Progenitor cell of endocrine pancreas (in vitro differentiated cells): ENCODE data around the gene FOLR2. TPM values are rescaled to one million over a fixed set of nuclear protein-coding genes. Genes with fewer than 3 reads are reported as not detected.

Experiments used
- DNase-seq: peaks from one replicate; pipeline ENCODE4 v3.0.0; 2021; ENCODE audit warnings: low spot score; ENCODE audit not compliant: unreplicated experiment
- H3K27ac Mint-ChIP-seq: 2 replicates; pipeline ENCODE4 v1.8.0; 2021; ENCODE audit warnings: mild to moderate bottlenecking, moderate library complexity, mixed read lengths
- H3K27me3 Mint-ChIP-seq: 2 replicates; pipeline ENCODE4 v1.8.0; 2021; ENCODE audit warnings: mixed read lengths
- H3K36me3 Mint-ChIP-seq: 2 replicates; pipeline ENCODE4 v1.8.0; 2022; ENCODE audit warnings: mixed read lengths; ENCODE audit not compliant: insufficient read depth
- H3K4me1 Mint-ChIP-seq: 2 replicates; pipeline ENCODE4 v1.8.0; 2021; ENCODE audit warnings: low read depth, mixed read lengths
- H3K4me3 Mint-ChIP-seq: 2 replicates; pipeline ENCODE4 v1.8.0; 2021; ENCODE audit warnings: low read depth, mild to moderate bottlenecking, moderate library complexity, mixed read lengths
- H3K9me3 Mint-ChIP-seq: 2 replicates; pipeline ENCODE4 v1.8.0; 2021; ENCODE audit warnings: low read depth, mixed read lengths
- total RNA-seq: library from RNA; stranded (reverse); gene quantifications from 2 replicates; pipeline ENCODE4 v1.2.1, GENCODE V29; 2021
- TF ChIP-seq, protein P1 (sequence below): fragments of 200-600 bp; sonication (generic); IDR thresholded peaks from one replicate; pipeline ENCODE4 v1.5.0; 2021; ENCODE audit warnings: antibody characterized with exemption, mild to moderate bottlenecking; ENCODE audit not compliant: unreplicated experiment

The FOLR2 gene
- total RNA-seq, 1 donor from 2014 or later: not detected

DNA sequence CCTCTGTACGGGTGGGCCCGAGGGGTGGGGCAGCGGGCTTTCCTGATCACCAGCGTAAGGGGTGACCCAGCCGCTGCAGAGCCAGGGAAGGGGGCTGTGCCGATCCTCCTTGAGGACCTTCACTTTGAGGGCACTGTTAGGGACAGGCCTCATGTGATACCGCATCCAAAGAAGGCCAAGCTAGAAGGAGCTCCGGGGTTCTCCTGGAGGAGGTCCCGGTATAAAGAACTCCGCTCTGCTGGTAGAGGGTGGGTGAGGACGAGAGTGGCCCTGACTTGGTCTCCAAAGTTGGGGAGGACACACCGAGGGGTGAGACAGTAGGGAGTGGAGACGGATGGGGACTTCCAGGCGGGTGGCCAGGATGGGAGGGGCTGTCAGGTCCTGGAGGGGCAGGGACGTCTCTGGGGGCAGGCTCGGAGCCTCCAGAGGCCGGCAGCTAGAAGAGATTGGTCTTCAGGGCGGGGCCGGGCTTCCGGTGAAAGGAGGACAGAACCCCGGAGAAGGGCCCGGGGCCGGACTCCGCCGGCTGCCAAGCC is 22.8 kb downstream of the FOLR2 start:
- Mint-ChIP-seq H3K27me3 (peaks cover 47% of the 10 kb centered on the region), H3K9me3 (no peaks in the 10 kb centered on the region), H3K36me3 (peaks cover 15% of the 10 kb centered on the region), H3K27ac (no peak overlapping the region), H3K4me3 (peak overlapping the region; percentile 64), H3K4me1 (peaks cover 9% of the 10 kb centered on the region)
- TF ChIP-seq, protein P1, sequence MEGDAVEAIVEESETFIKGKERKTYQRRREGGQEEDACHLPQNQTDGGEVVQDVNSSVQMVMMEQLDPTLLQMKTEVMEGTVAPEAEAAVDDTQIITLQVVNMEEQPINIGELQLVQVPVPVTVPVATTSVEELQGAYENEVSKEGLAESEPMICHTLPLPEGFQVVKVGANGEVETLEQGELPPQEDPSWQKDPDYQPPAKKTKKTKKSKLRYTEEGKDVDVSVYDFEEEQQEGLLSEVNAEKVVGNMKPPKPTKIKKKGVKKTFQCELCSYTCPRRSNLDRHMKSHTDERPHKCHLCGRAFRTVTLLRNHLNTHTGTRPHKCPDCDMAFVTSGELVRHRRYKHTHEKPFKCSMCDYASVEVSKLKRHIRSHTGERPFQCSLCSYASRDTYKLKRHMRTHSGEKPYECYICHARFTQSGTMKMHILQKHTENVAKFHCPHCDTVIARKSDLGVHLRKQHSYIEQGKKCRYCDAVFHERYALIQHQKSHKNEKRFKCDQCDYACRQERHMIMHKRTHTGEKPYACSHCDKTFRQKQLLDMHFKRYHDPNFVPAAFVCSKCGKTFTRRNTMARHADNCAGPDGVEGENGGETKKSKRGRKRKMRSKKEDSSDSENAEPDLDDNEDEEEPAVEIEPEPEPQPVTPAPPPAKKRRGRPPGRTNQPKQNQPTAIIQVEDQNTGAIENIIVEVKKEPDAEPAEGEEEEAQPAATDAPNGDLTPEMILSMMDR: no peak
- DNase-seq: no peak

DNA sequence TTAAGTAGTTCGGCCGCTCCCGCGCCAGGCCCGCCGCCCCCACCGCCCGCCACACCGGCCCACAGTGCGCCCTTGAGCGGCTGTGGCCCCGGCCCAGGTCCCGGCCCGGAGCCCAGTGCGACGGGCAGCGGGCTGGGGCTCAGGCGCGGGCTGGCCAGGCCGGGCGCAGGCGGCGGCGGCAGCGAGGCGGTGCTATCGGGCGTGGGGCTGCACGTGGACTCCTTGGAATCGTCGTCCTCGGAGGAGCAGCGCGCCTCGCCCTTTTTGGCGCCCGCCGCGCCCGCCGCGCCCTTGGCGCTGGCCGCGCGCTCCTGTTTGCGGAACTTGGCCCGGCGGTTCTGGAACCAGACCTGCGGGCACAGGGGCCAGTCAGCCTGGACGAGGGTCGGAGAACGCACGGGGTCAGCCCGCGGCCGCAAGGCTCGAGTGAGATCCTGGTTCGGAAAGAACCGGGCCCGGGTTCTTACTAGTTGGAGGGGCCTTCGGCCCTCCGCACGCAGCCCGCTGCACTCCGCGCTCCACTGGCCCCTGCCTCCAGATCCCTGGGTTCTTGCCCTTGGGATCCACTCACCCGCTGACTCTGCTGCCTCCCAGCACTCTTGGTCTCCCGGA is 23.4 kb downstream of the FOLR2 start:
- peaks cover 14% of the 10 kb centered on the region for H3K4me1 Mint-ChIP-seq
- no peak for DNase-seq

DNA sequence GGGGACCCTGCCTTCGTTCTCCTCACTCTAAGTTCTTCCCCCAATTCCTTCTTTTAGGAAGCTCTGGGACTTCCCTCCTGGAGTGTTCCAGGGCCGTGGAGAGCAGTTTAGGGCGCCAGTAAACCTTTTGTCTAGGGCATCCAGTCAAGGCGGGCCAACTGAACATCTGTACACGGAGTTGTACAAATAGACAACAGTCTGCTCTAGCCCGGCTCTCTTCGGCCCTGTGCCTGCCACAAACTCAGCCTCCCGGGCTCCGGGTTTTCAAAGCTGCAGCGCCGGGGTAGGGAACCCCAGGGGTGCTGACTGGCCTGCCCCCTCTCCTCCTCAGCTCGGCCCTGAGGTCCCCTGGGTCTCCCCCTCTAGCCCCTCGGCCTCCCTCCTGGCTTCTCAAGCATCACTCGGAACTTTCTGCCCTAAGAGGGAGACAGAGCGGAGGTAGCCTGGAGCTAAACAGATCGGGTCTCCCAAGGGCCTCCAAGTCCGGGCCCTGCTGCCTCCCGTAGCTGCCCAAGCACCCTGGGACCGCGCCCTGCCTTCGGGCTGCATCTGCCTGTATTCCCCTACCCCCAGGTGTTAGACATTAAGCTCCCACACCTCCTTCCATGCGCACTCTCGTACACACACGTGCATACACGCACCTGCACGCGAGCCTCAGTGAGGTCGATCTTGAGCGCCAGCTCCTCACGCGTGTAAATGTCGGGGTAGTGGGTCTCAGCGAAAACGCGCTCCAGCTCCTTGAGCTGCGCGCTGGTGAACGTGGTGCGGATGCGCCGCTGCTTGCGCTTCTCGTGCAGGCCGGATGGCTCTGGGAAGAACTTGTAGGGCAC is 24.1 kb downstream of the FOLR2 start:
- DNase-seq: no peak
- TF ChIP-seq, protein P1: no peak
- H3K9me3 Mint-ChIP-seq: no peaks in the 10 kb centered on the region
- peak overlapping the region; percentile 66 for H3K4me3 Mint-ChIP-seq
- H3K36me3 Mint-ChIP-seq: peaks cover 11% of the 10 kb centered on the region
- peaks cover 47% of the 10 kb centered on the region for H3K27me3 Mint-ChIP-seq
- H3K4me1 Mint-ChIP-seq: peaks cover 14% of the 10 kb centered on the region
- H3K27ac Mint-ChIP-seq: no peak overlapping the region

More for the DNA sequence above, 23.4 kb downstream of the FOLR2 start:
- H3K27ac Mint-ChIP-seq: no peak overlapping the region
- peaks cover 11% of the 10 kb centered on the region for H3K36me3 Mint-ChIP-seq
- TF ChIP-seq, protein P1: no peak
- no peaks in the 10 kb centered on the region for H3K9me3 Mint-ChIP-seq
- peak overlapping the region; percentile 66 for H3K4me3 Mint-ChIP-seq
- peaks cover 47% of the 10 kb centered on the region for H3K27me3 Mint-ChIP-seq

DNA sequence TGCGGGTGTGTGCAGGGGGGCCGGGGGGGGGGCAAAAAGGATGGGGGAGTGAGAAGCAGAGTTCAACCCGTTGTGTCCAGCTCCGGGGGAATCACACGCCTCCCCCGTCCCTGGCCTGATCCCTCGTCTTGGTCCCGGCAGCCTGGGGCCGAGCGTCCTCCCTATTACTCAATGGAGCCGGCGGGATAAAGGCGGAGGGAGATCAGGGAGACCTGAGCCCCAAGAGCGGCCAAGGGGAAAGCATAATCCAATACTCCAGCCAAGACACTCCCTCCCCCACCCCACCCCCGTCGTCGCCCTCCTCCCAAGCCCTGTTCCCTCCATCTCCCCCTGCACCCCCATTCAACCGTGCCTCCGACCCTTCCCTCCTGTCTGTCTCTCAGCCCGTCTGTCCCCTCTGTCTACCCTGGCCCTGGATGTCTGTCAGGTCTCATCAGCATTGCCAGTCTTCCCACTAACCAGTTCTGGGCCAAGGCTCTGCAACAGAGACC is 24.7 kb downstream of the FOLR2 start:
- TF ChIP-seq, protein P1: no peak
- H3K27ac Mint-ChIP-seq: no peak overlapping the region
- no peak for DNase-seq
- H3K9me3 Mint-ChIP-seq: no peaks in the 10 kb centered on the region
- peaks cover 11% of the 10 kb centered on the region for H3K36me3 Mint-ChIP-seq
- H3K27me3 Mint-ChIP-seq: peaks cover 47% of the 10 kb centered on the region
- peaks cover 14% of the 10 kb centered on the region for H3K4me1 Mint-ChIP-seq
- H3K4me3 Mint-ChIP-seq: no peak overlapping the region

DNA sequence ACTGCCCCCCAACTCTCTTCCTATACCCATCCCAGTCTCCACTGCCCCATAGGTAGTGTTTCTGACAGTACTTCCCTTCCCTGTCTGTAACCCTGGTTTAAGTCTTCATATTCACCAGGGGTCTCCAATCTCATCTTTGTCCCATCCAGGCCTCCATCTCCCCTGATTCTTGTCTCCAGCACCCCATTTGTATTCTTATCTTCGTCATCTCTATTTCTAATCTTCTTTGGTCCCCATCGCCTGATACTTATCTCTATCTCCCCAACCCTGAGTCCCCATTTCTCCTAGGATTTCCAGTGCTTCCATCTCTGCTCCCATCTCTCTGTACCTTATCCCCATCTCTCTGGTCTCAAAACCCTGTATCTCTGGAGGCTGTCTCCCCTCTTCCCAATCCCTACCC is 25.5 kb downstream of the FOLR2 start:
- Mint-ChIP-seq H3K27ac (no peak overlapping the region), H3K4me3 (no peak overlapping the region), H3K4me1 (peaks cover 14% of the 10 kb centered on the region), H3K9me3 (no peaks in the 10 kb centered on the region), H3K36me3 (peaks cover 8% of the 10 kb centered on the region), H3K27me3 (peaks cover 47% of the 10 kb centered on the region)
- TF ChIP-seq, protein P1: no peak
- no peak for DNase-seq
